GM12878 (cell line): ENCODE data around the gene SLC25A13. TPM values are rescaled to one million over a fixed set of nuclear protein-coding genes. Genes with fewer than 3 reads are reported as not detected.

Experiments used
- ATAC-seq: fragments of 200-7000 bp; cut with Tn5 transposase; 3 replicates; pipeline ENCODE4 v1.9.1; 2020; ENCODE audit warnings: mild to moderate bottlenecking, moderate library complexity
- BruUV-seq: library from RNA; stranded (reverse); fragments of 400-500 nt; replicated peaks from 2 replicates; lab custom pipeline; 2021; lab: Mats Ljungman, UMichigan
- CTCF ChIA-PET: fragments of 300-600 bp; sonication (Branson Sonifier 250); formaldehyde crosslinking; extraction: SDS; loops from one replicate; lab custom pipeline; 2021; ENCODE audit warnings: inconsistent platforms; lab: Yijun Ruan, JAX
- POLR2A ChIA-PET: fragments of 350-600 bp; formaldehyde crosslinking; extraction: SDS; loops from one replicate; lab custom pipeline; 2021; ENCODE audit warnings: inconsistent platforms; lab: Charles Lee
- RAD21 ChIA-PET: fragments of 300-600 bp; sonication (Branson Sonifier 250); formaldehyde crosslinking; loops from one replicate; lab custom pipeline; 2023; ENCODE audit warnings: antibody characterized with exemption; ENCODE audit not compliant: unreplicated experiment; lab: Charles Lee
- SMC1A ChIA-PET: fragments of 300-600 bp; sonication (Branson Sonifier 250); formaldehyde crosslinking; loops from one replicate; lab custom pipeline; 2023; ENCODE audit not compliant: unreplicated experiment, uncharacterized antibody; lab: Charles Lee
- DNase-seq: peaks from one replicate; pipeline ENCODE4 v3.0.0-alpha.2; 2011; ENCODE audit warnings: low read depth, low spot score
- FAIRE-seq: peaks from 3 replicates; lab custom pipeline; 2011; peaks lifted over from hg19 to GRCh38; lab: Jason Lieb, UNC
- H2AFZ ChIP-seq: 2 replicates; pipeline ENCODE4 v1.6.0; 2011; ENCODE audit warnings: low read depth, low read length, control low read depth; ENCODE audit not compliant: control insufficient read depth
- H3K27ac ChIP-seq: 2 replicates; pipeline ENCODE4 v1.5.1; 2011; ENCODE audit warnings: control low read depth; ENCODE audit not compliant: control insufficient read depth, insufficient read depth
- H3K27me3 ChIP-seq, 2 experiments: replicated peaks in 1 of 2; 2 replicates each; pipeline versions ENCODE4 v1.6.0 to v1.6.1; 2011; ENCODE audit warnings: low read length in 1 of 2; ENCODE audit not compliant: control insufficient read depth in 2 of 2, insufficient read depth in 2 of 2
- H3K36me3 ChIP-seq, 2 experiments: 2 replicates each; pipeline ENCODE4 v1.5.1; 2011; ENCODE audit warnings: low read length in 1 of 2; ENCODE audit not compliant: control insufficient read depth in 2 of 2, insufficient read depth in 2 of 2
- H3K4me1 ChIP-seq: 2 replicates; pipeline ENCODE4 v1.6.1; 2011; ENCODE audit warnings: mild to moderate bottlenecking, low read length, moderate library complexity, mixed read lengths; ENCODE audit not compliant: control insufficient read depth, insufficient read depth
- H3K4me2 ChIP-seq: 2 replicates; pipeline ENCODE4 v1.6.0; 2011; ENCODE audit warnings: control low read depth; ENCODE audit not compliant: control insufficient read depth, insufficient read depth
- H3K4me3 ChIP-seq: fragments of 200-600 bp; sonication (generic); 2 replicates; pipeline ENCODE4 v1.5.1; 2016
- H3K79me2 ChIP-seq: 2 replicates; pipeline ENCODE4 v1.6.0; 2011; ENCODE audit warnings: low read length; ENCODE audit not compliant: control insufficient read depth, insufficient read depth
- H3K9ac ChIP-seq: 2 replicates; pipeline ENCODE4 v1.8.0; 2011; ENCODE audit warnings: low read length, control low read depth, mixed read lengths; ENCODE audit not compliant: control insufficient read depth, insufficient read depth
- H3K9me3 ChIP-seq: replicated peaks from 3 replicates; pipeline ENCODE4 v1.5.1; 2011; ENCODE audit warnings: mild to moderate bottlenecking, low read length; ENCODE audit not compliant: control insufficient read depth, insufficient read depth
- H4K20me1 ChIP-seq: 2 replicates; pipeline ENCODE4 v1.6.0; 2011; ENCODE audit not compliant: control insufficient read depth, insufficient read depth
- HDAC6 ChIP-seq: fragments of 200-600 bp; sonication (generic); IDR thresholded peaks from one replicate; pipeline ENCODE4 v1.8.0; 2017; ENCODE audit warnings: antibody characterized with exemption; ENCODE audit not compliant: unreplicated experiment
- IRF4 ChIP-seq: IDR thresholded peaks from 2 replicates; pipeline ENCODE4 v1.6.1; 2011; ENCODE audit warnings: low read depth, low read length
- JUND ChIP-seq: IDR thresholded peaks from 2 replicates; pipeline ENCODE4 v1.6.1; 2012; ENCODE audit warnings: low read depth, mild to moderate bottlenecking, low read length, improper control_type of control experiment, moderate library complexity
- KAT2A ChIP-seq: conservative IDR thresholded peaks from 2 replicates; pipeline ENCODE4 v1.6.1; 2011; ENCODE audit warnings: low read depth, low read length; ENCODE audit not compliant: control insufficient read depth
- KDM1A ChIP-seq: fragments of 200-600 bp; sonication (generic); IDR thresholded peaks from 2 replicates; pipeline ENCODE4 v1.6.1; 2016; ENCODE audit warnings: borderline replicate concordance
- MYB ChIP-seq: fragments of 150-350 bp; IDR thresholded peaks from 2 replicates; pipeline ENCODE4 v1.6.1; 2014; ENCODE audit warnings: mild to moderate bottlenecking, low read depth, low read length, borderline replicate concordance
- RAD21 ChIP-seq: IDR thresholded peaks from 2 replicates; pipeline ENCODE4 v1.6.1; 2011; ENCODE audit warnings: mild to moderate bottlenecking, low read depth, low read length, moderate library complexity; ENCODE audit not compliant: insufficient read depth
- RB1 ChIP-seq: fragments of 450-650 bp; formaldehyde crosslinking; IDR thresholded peaks from 2 replicates; pipeline ENCODE4 v1.6.1; 2017; ENCODE audit warnings: mild to moderate bottlenecking, borderline replicate concordance
- SREBF1 ChIP-seq: IDR thresholded peaks from 2 replicates; pipeline ENCODE4 v1.6.1; 2012; ENCODE audit warnings: mild to moderate bottlenecking, low read length
- SUPT20H ChIP-seq: IDR thresholded peaks from 2 replicates; pipeline ENCODE4 v1.6.1; 2011; ENCODE audit warnings: low read depth, mild to moderate bottlenecking, low read length, moderate library complexity, borderline replicate concordance; ENCODE audit not compliant: control insufficient read depth
- TAF1 ChIP-seq: IDR thresholded peaks from 2 replicates; pipeline ENCODE4 v1.6.1; 2011; ENCODE audit warnings: mild to moderate bottlenecking, low read depth, low read length, borderline replicate concordance
- WGBS: methylation state at CpG from one replicate; pipeline ENCODE4 v1.1.6; 2016; ENCODE audit warnings: low lambda C conversion rate; ENCODE audit not compliant: insufficient replicate concordance, insufficient coverage; ENCODE audit errors: missing lambda C conversion rate; 5-methylcytosine and 5-hydroxymethylcytosine counted together
- in situ Hi-C: fragments of 300-500 bp; cut with MboI; formaldehyde crosslinking; loops from 9 replicates; pipeline ENCODE4 v1.14.3; 2018; ENCODE audit warnings: mixed read lengths
- intact Hi-C: fragments of 100-400 bp; cut with micrococcal nuclease; formaldehyde crosslinking; loops from one replicate; pipeline ENCODE4 v1.14.2; 2022; ENCODE audit not compliant: unreplicated experiment
- polyA plus RNA-seq, 11 experiments: library from polyadenylated mRNA; depleted of rRNA in 4 of 11; unstranded in 6 of 11; stranded (reverse) in 5 of 11; fragments of >200 nt; fragmentation: Nextera tagmentation in 4 of 11; fragmentation: Illumina TruSeq in 1 of 11; extraction: Ambion mirVana in 4 of 11; extraction: Trizol in 1 of 11; gene quantifications; 1 replicate in 1 of 11; 2 replicates in 10 of 11; pipeline versions ENCODE4 v1.2.1 to v1.2.3, GENCODE V29; 2011 to 2016; ENCODE audit warnings: inconsistent platforms in 2 of 11, missing spikeins in 2 of 11, low read depth in 1 of 11
- total RNA-seq, 4 experiments: library from RNA; depleted of rRNA in 3 of 4; stranded (reverse); fragments of >200 nt in 3 of 4; fragmentation: Illumina TruSeq in 1 of 4; extraction: Trizol in 1 of 4; gene quantifications; 2 replicates each; pipeline versions ENCODE4 v1.2.1 to v1.2.3, GENCODE V29; 2013 to 2021
- TF ChIP-seq, protein P1 (sequence below): IDR thresholded peaks from 2 replicates; pipeline ENCODE4 v1.6.1; 2011; ENCODE audit warnings: borderline replicate concordance, low read depth, mild to moderate bottlenecking, moderate library complexity, low read length; ENCODE audit not compliant: insufficient read depth, poor library complexity, severe bottlenecking
- TF ChIP-seq, protein P2 (sequence below): fragments of 450-650 bp; IDR thresholded peaks from 2 replicates; pipeline ENCODE4 v1.6.1; 2017; ENCODE audit warnings: mild to moderate bottlenecking

The SLC25A13 gene
- total and polyA plus RNA-seq, 10 of the 15 experiments (the other 5 are each of a cell fraction or from before 2014, with no cell fraction given), result 7.0 to 24.7 (median 18.6) TPM

DNA sequence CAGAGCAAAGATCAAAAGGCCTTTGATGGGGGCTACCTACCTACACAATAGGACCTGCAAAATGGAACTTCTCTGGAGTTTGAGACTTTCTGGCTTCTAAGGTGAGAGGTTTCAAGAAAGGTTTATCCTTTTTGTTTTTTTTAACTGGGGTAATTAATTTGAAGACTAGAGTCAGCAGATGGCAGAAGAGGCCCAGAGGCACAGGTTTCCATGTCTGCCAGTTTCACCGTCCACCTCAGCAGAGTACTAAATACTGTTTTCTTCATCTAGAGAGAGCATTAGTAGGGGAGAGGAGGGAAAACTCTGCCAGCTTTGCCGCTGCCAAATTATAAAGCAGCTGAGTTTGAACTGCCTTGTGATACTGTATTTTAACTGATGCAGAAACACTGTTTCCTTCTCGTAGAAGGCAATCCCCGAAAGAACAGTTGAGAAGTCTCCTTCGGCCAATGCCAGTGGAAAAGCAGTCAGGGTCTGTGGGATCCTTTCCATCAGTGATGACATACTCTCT is 138.7 kb downstream of the SLC25A13 start:
- ChIA-PET POLR2A (no interaction called here), RAD21 (no interaction called here), CTCF (interaction anchor here (1.5 kb wide), 1 partner anchor 12 kb away, joined by 3 read pairs; no protein-coding TSS in a partner anchor), SMC1A (no interaction called here)
- H4K20me1 ChIP-seq, result no peaks in the 10 kb centered on the region
- FAIRE-seq, result no peak
- no peak overlapping the region for H3K4me2 ChIP-seq
- H2AFZ ChIP-seq, result no peak overlapping the region
- H3K27me3 ChIP-seq, result no peaks in the 10 kb centered on the region
- H3K9ac ChIP-seq, result no peak overlapping the region
- H3K9me3 ChIP-seq, result no peaks in the 10 kb centered on the region
- BruUV-seq, result no TSS peak
- no peak overlapping the region for H3K4me3 ChIP-seq
- peaks cover 0 to 10% of the 10 kb centered on the region in 2 experiments; a peak in 2 of 4 replicates for H3K36me3 ChIP-seq
- TF ChIP-seq RAD21, result 0 out of 2 replicates have a peak, but pooled peaks have one; percentile 4
- TF ChIP-seq SUPT20H, result no peak
- no peaks in the 10 kb centered on the region for H3K79me2 ChIP-seq
- 96% methylated on average over 5 of the region's 5 CpGs for WGBS
- no peak overlapping the region for H3K27ac ChIP-seq
- intact Hi-C loops, result no loop called here
- in situ Hi-C loops, result no loop called here
- H3K4me1 ChIP-seq, result no peaks in the 10 kb centered on the region
- no peak for DNase-seq
- no peak for ATAC-seq

DNA sequence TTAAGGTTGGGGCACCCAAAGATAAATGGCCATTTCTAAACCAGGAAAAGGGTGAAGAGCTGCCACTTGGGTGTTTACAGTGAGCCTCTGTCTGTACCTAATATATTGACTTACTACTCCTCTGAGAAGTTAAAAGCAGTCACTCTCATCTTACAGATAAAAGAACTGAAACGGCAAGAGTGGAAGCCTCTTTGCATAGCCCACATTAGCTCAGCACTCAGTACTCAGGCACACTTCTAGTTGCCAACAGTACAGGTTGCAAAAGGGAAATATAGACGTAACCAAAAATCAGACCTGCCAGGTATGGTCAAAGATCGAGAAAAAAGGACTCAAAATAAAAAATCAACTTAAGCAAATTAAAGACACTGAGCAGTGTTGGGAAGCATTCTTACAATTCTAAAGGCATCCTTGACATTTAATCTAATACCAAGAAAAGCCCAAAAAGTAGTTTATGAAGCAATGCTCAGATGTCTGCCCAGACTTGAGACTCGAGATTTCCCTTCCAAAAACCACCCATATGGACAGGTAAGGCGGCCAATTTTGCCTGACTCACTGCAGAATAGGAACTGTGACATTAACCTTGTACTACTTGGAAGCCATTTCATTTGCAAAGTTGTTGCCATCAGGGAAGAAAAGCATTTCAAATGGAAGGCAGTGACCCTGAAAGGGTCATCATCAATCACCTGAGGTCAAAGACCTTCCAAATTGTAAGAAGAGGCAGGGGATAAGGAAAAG is 139.3 kb downstream of the SLC25A13 start:
- no peaks in the 10 kb centered on the region for H3K4me1 ChIP-seq
- H3K4me3 ChIP-seq, result no peak overlapping the region
- H4K20me1 ChIP-seq, result no peaks in the 10 kb centered on the region
- intact Hi-C loops, result no loop called here
- SMC1A ChIA-PET, result no interaction called here
- in situ Hi-C loops, result no loop called here
- DNase-seq, result no peak
- no peak overlapping the region for H3K4me2 ChIP-seq
- no peaks in the 10 kb centered on the region for H3K9me3 ChIP-seq
- WGBS, result 75% methylated on average over 5 of the region's 5 CpGs
- no peak for FAIRE-seq
- no TSS peak for BruUV-seq
- RAD21 ChIA-PET, result no interaction called here
- no peak overlapping the region for H3K9ac ChIP-seq
- no peak overlapping the region for H2AFZ ChIP-seq
- H3K36me3 ChIP-seq, result peaks cover 0 to 10% of the 10 kb centered on the region in 2 experiments; a peak in 2 of 4 replicates
- H3K27me3 ChIP-seq, result no peaks in the 10 kb centered on the region
- ATAC-seq, result no peak
- H3K27ac ChIP-seq, result no peak overlapping the region
- no peaks in the 10 kb centered on the region for H3K79me2 ChIP-seq
- CTCF ChIA-PET, result interaction anchor here (0.5 kb wide), 1 partner anchor 58 kb away, joined by 3 read pairs; no protein-coding TSS in a partner anchor
- POLR2A ChIA-PET, result no interaction called here
- TF ChIP-seq, protein P1, sequence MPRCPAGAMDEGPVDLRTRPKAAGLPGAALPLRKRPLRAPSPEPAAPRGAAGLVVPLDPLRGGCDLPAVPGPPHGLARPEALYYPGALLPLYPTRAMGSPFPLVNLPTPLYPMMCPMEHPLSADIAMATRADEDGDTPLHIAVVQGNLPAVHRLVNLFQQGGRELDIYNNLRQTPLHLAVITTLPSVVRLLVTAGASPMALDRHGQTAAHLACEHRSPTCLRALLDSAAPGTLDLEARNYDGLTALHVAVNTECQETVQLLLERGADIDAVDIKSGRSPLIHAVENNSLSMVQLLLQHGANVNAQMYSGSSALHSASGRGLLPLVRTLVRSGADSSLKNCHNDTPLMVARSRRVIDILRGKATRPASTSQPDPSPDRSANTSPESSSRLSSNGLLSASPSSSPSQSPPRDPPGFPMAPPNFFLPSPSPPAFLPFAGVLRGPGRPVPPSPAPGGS, result no peak
- TF ChIP-seq JUND (no peak), KAT2A (no peak), SREBF1 (no peak), RB1 (no peak), RAD21 (no peak), KDM1A (no peak), MYB (no peak), IRF4 (no peak), TAF1 (no peak), HDAC6 (no peak)
- TF ChIP-seq, protein P2, sequence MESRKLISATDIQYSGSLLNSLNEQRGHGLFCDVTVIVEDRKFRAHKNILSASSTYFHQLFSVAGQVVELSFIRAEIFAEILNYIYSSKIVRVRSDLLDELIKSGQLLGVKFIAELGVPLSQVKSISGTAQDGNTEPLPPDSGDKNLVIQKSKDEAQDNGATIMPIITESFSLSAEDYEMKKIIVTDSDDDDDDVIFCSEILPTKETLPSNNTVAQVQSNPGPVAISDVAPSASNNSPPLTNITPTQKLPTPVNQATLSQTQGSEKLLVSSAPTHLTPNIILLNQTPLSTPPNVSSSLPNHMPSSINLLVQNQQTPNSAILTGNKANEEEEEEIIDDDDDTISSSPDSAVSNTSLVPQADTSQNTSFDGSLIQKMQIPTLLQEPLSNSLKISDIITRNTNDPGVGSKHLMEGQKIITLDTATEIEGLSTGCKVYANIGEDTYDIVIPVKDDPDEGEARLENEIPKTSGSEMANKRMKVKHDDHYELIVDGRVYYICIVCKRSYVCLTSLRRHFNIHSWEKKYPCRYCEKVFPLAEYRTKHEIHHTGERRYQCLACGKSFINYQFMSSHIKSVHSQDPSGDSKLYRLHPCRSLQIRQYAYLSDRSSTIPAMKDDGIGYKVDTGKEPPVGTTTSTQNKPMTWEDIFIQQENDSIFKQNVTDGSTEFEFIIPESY, result no peak
